Lung (tissue), 10 donors: ENCODE data around the gene VPREB1. TPM values are rescaled to one million over a fixed set of nuclear protein-coding genes. Genes with fewer than 3 reads are reported as not detected.
"Not testable (repeated sequence)": the region's sequence is repeated elsewhere in the genome, so short reads cannot be mapped to it uniquely, and the experiment has no call there.

Experiments
- ATAC-seq: fragments of 200-7000 bp; cut with Tn5 transposase; one replicate; pipeline ENCODE4 v1.9.1; 2020; ENCODE audit warnings: moderate number of reproducible peaks; ENCODE audit not compliant: insufficient read depth, low FRiP score
- DNase-seq, 3 donors: peaks; one replicate each; pipeline ENCODE4 v3.0.0-alpha.2; 2013 to 2017
- H3K27ac ChIP-seq, 2 donors: one replicate each; pipeline ENCODE4 v1.5.1; 2013; ENCODE audit warnings: mild to moderate bottlenecking in 2 of 2, moderate library complexity in 2 of 2, control low read depth in 1 of 2, inconsistent platforms in 1 of 2, low read depth in 1 of 2, low read length in 1 of 2
- H3K27me3 ChIP-seq, 3 donors: one replicate each; pipeline ENCODE4 v1.5.1; 2013; ENCODE audit warnings: low read length in 2 of 3; ENCODE audit not compliant: control insufficient read depth in 3 of 3, insufficient read depth in 3 of 3
- H3K36me3 ChIP-seq, 4 donors: one replicate each; pipeline ENCODE4 v1.5.1; 2013; ENCODE audit warnings: low read length in 4 of 4, mild to moderate bottlenecking in 1 of 4, moderate library complexity in 1 of 4; ENCODE audit not compliant: control insufficient read depth in 4 of 4, insufficient read depth in 4 of 4
- H3K4me1 ChIP-seq, 5 donors: one replicate each; pipeline ENCODE4 v1.5.1; 2013; ENCODE audit warnings: low read length in 5 of 5, mild to moderate bottlenecking in 2 of 5, moderate library complexity in 1 of 5; ENCODE audit not compliant: control insufficient read depth in 5 of 5, insufficient read depth in 5 of 5
- H3K4me3 ChIP-seq: one replicate; pipeline ENCODE4 v1.5.1; 2013; ENCODE audit warnings: mild to moderate bottlenecking, control low read depth, moderate library complexity
- H3K9ac ChIP-seq, 2 donors: one replicate each; pipeline ENCODE4 v1.5.1; 2013; ENCODE audit warnings: low read length in 2 of 2, control low read depth in 1 of 2; ENCODE audit not compliant: insufficient read depth in 1 of 2
- H3K9me3 ChIP-seq, 4 donors: one replicate each; pipeline ENCODE4 v1.5.1; 2013; ENCODE audit warnings: low read length in 3 of 4, mild to moderate bottlenecking in 1 of 4, moderate library complexity in 1 of 4; ENCODE audit not compliant: control insufficient read depth in 4 of 4, insufficient read depth in 3 of 4
- WGBS, 2 donors: extraction: QIAGEN DNeasy Blood & Tissue Kit; methylation state at CpG; one replicate each; pipeline ENCODE4 v1.1.7; 2013; 5-methylcytosine and 5-hydroxymethylcytosine counted together
- polyA plus RNA-seq, 2 donors: library from polyadenylated mRNA; stranded (reverse); fragments of 200-250 nt; gene quantifications; one replicate each; pipeline ENCODE4 v1.2.1, GENCODE V29; 2013
- total RNA-seq, 2 donors: library from RNA; depleted of rRNA in 1 of 2; stranded (reverse); fragments of >200 nt in 1 of 2; gene quantifications; one replicate each; pipeline ENCODE4 v1.2.1, GENCODE V29; 2014 to 2021
- donor health status: Bipolar disorder and iron deficiency.
- donor health status: healthy.
- donor health status: DM: yes; HTN: yes; CAD: no.

The VPREB1 gene
- total and polyA plus RNA-seq, 4 donors: 0.11 TPM; not detected in 3

DNA sequence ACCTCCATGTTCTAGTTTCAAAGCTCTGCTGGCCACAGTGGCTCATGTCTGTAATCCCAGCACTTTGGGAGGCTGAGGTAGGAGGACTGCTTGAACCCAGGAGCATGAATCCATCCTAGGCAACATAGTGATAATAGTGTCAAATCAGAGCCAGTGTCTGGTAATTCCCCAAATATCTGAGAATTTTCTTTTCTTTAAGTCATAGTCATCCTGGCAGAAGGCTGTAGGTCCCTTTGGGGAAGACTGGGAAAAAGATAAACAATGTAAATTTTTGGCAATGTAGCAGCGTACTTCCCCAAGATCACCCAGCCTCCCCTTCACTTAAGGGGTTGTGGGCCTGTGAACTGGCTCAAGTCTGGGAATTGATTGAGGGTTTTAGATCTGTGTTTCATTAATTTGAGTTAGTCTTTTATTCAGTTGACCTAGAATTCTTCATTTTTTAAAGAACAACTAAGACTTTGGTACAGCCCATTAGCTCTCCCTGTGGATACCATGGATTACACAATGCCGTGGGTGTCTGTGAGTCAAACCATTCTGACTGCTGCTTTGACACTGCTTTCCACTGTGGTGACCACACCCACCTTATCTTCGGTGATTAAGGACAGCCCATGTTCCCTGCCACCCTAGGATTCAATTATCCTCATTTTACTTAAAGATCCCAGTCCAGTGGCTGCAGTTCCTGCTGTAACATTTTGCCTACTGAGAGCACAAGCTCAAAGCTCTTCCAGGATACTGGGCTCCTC is 17.9 kb downstream of the VPREB1 start:
- H3K27ac ChIP-seq, H3K9ac ChIP-seq, H3K36me3 ChIP-seq, H3K4me3 ChIP-seq, ATAC-seq, H3K9me3 ChIP-seq, H3K4me1 ChIP-seq, H3K27me3 ChIP-seq: not testable (repeated sequence)
- 38 to 54% methylated on average over 3 of the region's 3 CpGs for WGBS, 2 donors
- peak in 2 of 3 donors; percentile 12 to 55 for DNase-seq

DNA sequence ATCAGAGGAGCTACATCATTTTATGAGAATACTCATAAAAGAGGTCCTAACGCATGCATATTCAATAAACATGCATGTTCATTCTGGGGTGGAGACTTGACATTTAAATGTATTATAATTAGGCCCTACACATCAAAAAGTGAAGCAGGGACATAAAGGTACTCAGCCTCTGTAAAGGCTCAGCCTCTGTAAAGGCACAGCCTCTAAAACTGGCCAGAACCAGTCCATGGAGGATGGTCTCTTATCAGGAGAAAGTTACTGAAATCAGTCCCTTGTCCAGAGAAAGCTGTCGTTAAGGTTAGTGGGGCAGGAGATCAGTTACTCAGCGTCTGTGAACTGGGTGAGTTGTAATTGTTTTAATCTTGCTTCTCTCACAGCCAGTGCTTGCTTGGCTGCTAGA is 19.2 kb downstream of the VPREB1 start:
- H3K27ac ChIP-seq, H3K4me1 ChIP-seq, ATAC-seq, H3K4me3 ChIP-seq, H3K9ac ChIP-seq, H3K27me3 ChIP-seq, H3K36me3 ChIP-seq, H3K9me3 ChIP-seq, DNase-seq: not testable (repeated sequence)
- 52 to 70% methylated on average over 3 of the region's 3 CpGs for WGBS, 2 donors

DNA sequence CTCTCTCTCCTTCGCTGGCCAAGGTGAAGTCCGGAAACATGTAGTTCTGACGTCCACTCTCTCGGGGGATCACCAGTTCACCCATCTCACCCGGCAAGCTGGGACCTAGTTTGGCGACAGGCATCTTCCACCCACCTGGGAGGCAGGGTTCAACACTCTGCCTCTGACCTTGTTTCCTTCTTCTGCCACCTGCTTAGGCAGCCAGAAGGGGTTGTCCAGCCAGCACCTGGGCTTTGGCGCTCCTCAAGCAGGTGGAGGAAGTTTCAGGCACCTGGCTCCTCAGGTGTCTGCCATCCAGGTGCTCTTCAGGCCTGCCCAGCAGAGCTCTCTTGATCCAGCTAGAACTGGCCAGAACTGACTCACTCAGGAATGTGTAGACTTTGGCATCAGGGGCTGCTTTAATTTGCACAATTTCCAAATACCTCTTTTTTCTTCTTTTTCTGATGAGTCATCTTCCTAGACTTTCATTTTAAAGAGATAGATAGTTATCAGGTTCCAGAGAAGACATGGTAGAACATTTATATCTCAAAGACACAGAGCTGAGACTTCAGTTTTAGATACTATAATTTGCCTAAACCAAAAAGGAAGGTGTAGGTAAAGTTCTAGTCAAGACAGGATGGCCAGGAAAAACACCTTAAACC is 25.6 kb downstream of the VPREB1 start:
- not testable (repeated sequence) for H3K36me3 ChIP-seq, H3K4me3 ChIP-seq, H3K9me3 ChIP-seq, H3K9ac ChIP-seq, DNase-seq, H3K27me3 ChIP-seq, H3K27ac ChIP-seq, H3K4me1 ChIP-seq, ATAC-seq
- 86 to 91% methylated on average over 7 of the region's 7 CpGs for WGBS, 2 donors

DNA sequence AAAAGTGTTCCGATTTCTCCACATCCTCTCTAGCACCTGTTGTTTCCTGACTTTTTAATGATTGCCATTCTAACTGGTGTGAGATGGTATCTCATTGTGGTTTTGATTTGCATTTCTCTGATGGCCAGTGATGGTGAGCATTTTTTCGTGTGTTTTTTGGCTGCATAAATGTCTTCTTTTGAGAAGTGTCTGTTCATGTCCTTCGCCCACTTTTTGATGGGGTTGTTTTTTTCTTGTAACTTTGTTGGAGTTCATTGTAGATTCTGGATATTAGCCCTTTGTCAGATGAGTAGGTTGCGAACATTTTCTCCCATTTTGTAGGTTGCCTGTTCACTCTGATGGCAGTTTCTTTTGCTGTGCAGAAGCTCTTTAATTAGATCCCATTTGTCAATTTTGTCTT is 32.8 kb downstream of the VPREB1 start:
- ATAC-seq, H3K9me3 ChIP-seq, H3K9ac ChIP-seq, H3K4me3 ChIP-seq, DNase-seq, H3K27me3 ChIP-seq, H3K4me1 ChIP-seq, H3K36me3 ChIP-seq, H3K27ac ChIP-seq: not testable (repeated sequence)
- 87 to 97% methylated on average over 1 to 3 of the region's 4 CpGs for whole genome bisulfite sequencing, 2 donors

DNA sequence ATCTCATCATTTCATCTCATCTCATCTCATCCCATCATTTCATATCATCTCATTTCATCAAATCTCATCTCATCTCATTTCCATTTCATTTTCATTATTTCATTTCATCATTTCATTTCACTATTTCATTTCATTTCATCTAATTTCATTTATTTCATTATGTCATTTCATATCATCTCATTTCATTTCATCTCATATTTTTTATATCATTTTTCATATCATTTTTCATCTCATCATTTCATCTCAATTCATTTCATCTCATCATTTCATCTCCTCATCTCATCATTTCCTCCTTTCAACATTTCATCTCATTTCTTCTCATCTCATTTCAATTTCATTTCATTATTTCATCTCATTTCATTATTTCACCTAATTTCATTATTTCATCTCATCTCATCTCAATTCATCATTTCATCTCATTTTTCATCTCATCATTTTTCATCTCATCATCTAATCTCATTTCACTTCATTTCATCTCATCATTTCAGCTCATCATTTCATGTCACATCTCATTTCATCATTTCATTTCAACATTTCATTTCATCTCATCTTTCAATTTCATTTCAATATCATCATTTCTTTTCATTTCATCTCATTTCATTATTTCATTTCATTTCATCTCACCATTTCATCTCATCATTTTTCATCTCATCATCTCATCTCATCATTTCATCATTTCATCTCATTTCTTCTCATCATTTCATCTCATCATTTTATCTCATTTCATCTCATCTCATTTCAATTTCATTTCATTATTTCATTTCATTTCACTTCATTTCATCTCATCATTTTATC is 40.6 kb downstream of the VPREB1 start:
- not testable (repeated sequence) for H3K27ac ChIP-seq, H3K27me3 ChIP-seq, H3K9ac ChIP-seq, H3K36me3 ChIP-seq, H3K4me1 ChIP-seq, H3K4me3 ChIP-seq, H3K9me3 ChIP-seq, DNase-seq, ATAC-seq

DNA sequence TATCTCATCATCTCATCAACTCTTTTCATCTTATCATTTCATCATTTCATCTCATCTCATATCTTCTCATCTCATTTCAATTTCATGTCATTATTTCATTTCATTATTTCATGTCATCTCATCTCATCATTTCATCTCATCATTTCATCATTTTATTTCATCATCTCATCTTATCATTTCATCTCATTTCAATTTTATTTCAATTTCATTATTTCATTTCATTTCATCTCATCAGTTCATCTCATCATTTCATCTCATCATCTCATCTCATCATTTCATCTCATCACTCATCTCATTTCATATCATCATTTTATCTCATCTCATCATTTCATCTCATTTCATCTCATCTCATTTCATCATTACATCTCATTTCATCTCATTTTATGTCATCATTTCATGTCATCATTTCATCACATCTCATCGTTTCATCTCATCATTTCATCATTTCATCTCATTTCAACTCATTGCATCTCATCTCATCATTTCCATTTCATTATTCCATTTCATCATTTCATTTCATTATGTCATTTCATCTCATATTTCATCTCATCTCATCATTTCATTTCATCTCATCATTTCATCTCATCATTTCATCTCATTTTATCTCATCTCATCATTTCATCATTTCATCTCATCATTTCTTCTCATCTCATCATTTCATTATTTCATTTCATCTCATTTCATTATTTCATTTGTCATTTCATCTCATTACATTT is 42.0 kb downstream of the VPREB1 start:
- H3K9ac ChIP-seq, H3K27me3 ChIP-seq, H3K4me1 ChIP-seq, DNase-seq, H3K27ac ChIP-seq, H3K4me3 ChIP-seq, H3K9me3 ChIP-seq, ATAC-seq, H3K36me3 ChIP-seq: not testable (repeated sequence)
- 44% methylated on average over 1 of the region's 1 CpG; no CpG with 5 or more reads in 1 of the 2 donors for WGBS, 2 donors

DNA sequence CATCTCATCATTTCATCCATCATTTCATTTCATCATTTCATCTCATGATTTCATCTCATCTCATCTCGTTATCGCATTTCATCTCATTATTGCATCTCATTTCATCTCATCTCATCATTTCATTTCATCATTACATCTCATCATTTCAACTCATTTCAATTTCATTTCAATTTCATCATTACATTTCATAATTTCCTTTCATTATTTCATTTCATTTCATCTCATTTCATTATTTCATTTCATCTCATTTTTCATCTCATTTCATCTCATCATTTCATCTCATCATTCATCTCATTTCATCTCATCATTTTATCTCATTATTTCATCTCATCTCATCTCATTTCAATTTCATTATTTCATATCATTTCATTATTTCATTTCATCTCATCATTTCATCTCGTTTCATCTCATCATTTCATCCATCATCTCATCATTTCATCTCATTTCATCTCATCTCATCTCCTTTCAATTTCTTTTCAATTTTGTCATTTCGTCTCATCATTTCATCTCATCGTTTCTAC is 42.6 kb downstream of the VPREB1 start:
- not testable (repeated sequence) for H3K4me3 ChIP-seq, H3K4me1 ChIP-seq, DNase-seq, H3K27ac ChIP-seq, H3K9me3 ChIP-seq, ATAC-seq, H3K36me3 ChIP-seq, H3K27me3 ChIP-seq, H3K9ac ChIP-seq
- 93 to 96% methylated on average over 5 of the region's 5 CpGs for WGBS, 2 donors
